AG10803 (cell line): ENCODE measurements around the gene MYMX.
"Not testable (repeated sequence)": the region's sequence is repeated elsewhere in the genome, so short reads cannot be mapped to it uniquely, and the experiment has no call there.

Experiments
- DNase-seq: peaks from one replicate; pipeline ENCODE4 v3.0.0; 2010; ENCODE audit warnings: low read depth
- H3K4me3 ChIP-seq: 2 replicates; pipeline ENCODE4 v1.5.1; 2011; ENCODE audit warnings: mild to moderate bottlenecking, low read length, control low read depth
- CTCF ChIP-seq: conservative IDR thresholded peaks from 2 replicates; pipeline ENCODE4 v1.5.1; 2011; ENCODE audit warnings: mild to moderate bottlenecking, low read length, control low read depth, inconsistent platforms

The MYMX gene

DNA sequence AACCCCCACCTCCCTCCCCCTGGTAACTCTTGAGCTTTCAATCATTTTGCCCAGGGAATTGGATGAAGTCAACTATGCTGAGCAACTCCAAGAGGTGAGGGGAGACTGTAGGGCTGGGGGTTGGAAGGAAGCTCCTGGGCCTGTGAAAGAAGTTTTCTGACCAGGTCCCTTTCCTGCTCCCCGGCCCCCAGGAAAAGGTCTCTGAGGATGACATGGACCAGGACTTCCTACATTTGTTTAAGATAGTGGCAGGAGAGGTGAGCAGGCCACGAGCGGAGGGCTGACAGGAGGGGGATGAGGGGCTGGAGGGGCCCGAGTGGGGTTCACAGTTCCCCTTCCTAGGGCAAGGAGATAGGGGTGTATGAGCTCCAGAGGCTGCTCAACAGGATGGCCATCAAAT, 36.3 kb upstream of the MYMX start:
- no peak for DNase-seq
- no peak overlapping the region for H3K4me3 ChIP-seq
- no peak for TF ChIP-seq CTCF

DNA sequence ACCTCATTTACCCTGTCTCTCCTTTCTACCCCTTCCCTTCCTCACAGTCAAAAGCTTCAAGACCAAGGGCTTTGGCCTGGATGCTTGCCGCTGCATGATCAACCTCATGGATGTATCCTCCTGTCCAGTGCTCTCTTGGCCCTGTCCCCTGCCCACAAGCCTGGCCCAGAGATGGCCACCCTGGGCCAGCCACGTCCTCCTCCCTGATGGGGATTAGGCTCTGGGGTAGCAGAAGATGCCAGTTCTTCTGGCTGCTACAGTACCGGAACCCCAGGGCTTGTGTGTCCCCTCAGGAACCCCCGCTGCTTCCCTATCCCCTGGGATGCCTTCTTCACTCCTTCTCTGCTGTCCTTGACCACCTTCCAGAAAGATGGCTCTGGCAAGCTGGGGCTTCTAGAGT, 35.8 kb upstream of the MYMX start:
- TF ChIP-seq CTCF, result no peak
- H3K4me3 ChIP-seq, result no peak overlapping the region
- DNase-seq, result no peak

DNA sequence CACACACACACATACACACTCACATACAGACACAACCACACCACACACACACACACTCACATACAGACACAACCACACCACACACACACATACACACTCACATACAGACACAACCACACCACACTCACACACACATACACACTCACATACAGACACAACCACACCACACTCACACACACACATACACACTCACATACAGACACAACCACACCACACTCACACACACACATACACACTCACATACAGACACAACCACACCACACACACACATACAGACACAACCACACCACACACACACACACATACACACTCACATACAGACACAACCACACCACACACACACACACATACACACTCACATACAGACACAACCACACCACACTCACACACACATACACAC, 34.9 kb upstream of the MYMX start:
- not testable (repeated sequence) for DNase-seq, H3K4me3 ChIP-seq

GRCh38 chr6:44182911-44183390, 33.8 kb upstream of the MYMX start:
- no peak overlapping the region for H3K4me3 ChIP-seq
- TF ChIP-seq CTCF, result no peak
- no peak for DNase-seq

DNA sequence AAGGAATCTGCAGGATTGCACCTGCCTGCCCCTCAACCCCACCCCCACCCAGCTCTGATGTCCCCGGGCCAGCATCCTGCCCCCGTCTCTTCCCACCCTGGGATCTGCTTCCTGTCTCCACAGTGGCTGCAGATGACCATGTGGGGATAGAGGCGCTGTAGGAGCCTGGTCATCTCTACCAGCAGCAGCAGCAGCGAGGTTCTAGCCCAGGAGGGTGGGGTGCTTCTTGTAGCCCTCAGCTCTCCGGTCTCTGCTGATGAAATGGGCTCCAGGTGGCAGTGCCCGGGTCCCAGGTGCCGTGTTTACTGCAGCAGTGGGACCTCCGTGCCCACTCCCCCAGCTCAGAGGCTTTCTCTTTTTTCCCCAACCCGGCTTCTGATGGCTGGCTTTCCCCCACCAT, 32.9 kb upstream of the MYMX start:
- no peak overlapping the region for H3K4me3 ChIP-seq
- no peak for TF ChIP-seq CTCF
- no peak for DNase-seq

GRCh38 chr6:44185356-44185755, 31.4 kb upstream of the MYMX start:
- H3K4me3 ChIP-seq, DNase-seq: not testable (repeated sequence)

DNA sequence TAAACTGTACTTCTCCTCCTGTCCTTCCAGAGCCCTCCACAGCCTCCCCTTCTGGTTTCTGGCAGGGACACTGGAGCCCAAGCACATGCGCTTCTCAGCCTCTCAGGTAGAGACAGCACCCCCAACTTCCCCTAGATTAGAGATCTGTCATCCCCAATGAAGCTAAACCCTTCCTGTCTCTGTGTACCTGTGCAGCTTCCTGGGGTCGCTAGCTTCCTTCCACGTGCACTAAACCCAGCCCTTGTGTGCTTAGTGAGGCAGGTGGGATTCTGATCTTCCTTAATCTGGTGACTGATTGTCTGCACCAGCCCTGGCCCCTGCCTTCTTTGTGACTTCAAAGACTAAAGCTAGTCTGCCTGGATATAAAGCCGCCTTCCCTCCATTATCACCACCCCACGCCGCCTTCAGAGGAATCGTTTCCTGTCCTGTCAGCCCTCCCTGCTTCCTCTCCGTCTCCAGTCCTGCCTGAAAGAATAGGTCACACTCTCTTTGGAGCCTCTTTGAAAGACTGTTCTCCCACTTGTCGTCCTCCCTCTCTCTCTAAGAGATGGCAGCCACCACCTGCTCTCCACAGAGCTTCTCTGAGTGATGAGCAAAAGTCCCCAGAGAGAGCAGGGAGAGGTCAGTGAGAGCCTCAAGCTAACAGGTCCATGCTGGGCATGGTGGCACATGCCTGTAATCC, 30.6 kb upstream of the MYMX start:
- TF ChIP-seq CTCF, result no peak
- no peak overlapping the region for H3K4me3 ChIP-seq
- DNase-seq, result no peak

DNA sequence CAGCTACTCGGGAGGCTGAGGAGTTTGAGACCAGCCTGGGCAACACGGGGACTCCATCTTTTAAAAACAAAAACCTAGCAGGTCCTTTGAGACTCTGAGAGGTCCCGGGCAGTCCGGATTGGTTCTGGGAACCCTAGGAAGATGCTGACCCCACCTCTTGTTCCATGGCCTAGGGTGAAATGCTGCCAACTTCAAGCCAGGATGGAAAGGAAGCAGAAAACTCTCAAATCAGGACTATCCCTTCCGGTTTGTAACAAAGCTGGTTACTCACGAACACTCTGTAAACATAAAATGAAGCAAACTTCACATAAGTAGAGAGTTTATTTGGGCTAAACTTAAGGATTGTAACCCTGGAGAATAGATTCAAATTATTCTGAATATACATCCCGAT, 30.1 kb upstream of the MYMX start:
- no peak for TF ChIP-seq CTCF
- no peak for DNase-seq
- H3K4me3 ChIP-seq, result no peak overlapping the region
